Thyroid gland (tissue), 4 donors: ENCODE results near the gene HSP90AA1.

Source experiments
- POLR2A ChIP-seq, 2 donors: fragments of 450-650 bp; IDR thresholded peaks; one replicate each; pipeline ENCODE4 v1.6.1; 2017; ENCODE audit warnings: antibody characterized with exemption in 2 of 2, mild to moderate bottlenecking in 2 of 2, moderate library complexity in 1 of 2
- TF ChIP-seq, protein P1 (sequence below), 6 experiments: fragments of 200-600 bp in 3 of 6; fragments of 450-650 bp in 3 of 6; sonication (generic) in 3 of 6; IDR thresholded peaks; one replicate each; pipeline ENCODE4 v1.5.1; 2016 to 2019; ENCODE audit warnings: antibody characterized with exemption in 6 of 6, mild to moderate bottlenecking in 2 of 6, inconsistent platforms in 1 of 6, moderate library complexity in 1 of 6

DNA sequence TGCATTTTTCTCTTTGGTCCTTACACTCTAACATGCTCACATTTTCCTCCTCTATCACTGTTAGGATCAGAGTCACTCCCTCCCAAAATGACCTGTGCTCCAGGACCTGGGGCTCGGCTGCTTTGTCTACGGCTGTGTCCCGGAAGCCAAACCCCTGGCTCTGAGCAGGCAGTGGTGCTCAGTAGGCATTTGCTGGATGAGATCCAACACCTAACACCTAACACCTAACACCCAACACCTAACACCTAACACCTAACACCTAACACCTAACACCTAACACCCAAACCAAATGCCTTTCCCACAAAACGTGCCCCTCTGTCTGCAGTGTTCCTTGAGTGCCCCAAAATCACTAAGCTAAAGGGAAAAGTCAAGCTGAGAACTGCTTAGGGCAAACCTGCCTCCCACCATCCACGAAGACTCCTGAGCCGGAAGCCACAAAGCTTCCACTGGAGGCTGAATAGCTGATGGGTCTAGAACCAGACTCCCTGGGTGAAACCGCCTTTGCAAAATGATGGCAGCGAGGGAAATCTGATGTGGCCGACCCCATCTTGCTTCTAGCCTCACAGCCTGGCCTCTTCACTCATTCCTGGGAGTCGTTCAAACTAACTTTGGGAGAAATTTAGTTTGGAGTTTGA lies 29.2 kb downstream of the HSP90AA1 start:
- TF ChIP-seq, protein P1, sequence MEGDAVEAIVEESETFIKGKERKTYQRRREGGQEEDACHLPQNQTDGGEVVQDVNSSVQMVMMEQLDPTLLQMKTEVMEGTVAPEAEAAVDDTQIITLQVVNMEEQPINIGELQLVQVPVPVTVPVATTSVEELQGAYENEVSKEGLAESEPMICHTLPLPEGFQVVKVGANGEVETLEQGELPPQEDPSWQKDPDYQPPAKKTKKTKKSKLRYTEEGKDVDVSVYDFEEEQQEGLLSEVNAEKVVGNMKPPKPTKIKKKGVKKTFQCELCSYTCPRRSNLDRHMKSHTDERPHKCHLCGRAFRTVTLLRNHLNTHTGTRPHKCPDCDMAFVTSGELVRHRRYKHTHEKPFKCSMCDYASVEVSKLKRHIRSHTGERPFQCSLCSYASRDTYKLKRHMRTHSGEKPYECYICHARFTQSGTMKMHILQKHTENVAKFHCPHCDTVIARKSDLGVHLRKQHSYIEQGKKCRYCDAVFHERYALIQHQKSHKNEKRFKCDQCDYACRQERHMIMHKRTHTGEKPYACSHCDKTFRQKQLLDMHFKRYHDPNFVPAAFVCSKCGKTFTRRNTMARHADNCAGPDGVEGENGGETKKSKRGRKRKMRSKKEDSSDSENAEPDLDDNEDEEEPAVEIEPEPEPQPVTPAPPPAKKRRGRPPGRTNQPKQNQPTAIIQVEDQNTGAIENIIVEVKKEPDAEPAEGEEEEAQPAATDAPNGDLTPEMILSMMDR (IDR thresholded peaks at IDR 0.05): no peak
- TF ChIP-seq POLR2A (IDR thresholded peaks at IDR 0.05): no peak
